ENCODE results near the gene TRMT61A. TPM values are rescaled to one million over a fixed set of nuclear protein-coding genes. Genes with fewer than 3 reads are reported as not detected.

Gene TRMT61A
- total RNA-seq, 1 donor = 7.2 TPM

DNA sequence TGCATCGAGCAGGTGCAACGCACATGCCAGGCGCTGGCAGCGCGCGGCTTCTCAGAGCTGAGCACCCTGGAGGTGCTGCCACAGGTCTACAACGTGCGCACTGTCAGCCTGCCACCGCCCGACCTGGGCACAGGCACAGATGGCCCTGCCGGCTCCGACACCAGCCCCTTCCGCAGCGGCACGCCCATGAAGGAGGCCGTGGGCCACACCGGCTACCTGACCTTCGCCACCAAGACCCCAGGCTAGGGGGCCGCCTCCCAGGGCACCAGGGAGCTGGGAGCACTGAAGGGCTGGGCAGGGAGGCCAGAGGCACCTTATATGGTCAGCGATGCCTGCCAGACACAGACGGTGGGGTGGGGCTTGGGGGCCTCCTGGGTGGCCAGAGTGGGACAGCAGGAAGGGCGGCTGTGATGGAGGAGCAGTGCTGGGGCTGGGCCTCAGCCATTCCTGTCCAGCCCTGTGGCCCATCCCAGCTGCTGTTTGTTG lies 5.6 kb downstream of the TRMT61A start:
- peaks cover 7% of the 10 kb centered on the region for H3K4me1 ChIP-seq (ENCODE audit: insufficient read depth, low read length)
- H3K4me3 ChIP-seq (ENCODE audit: low read length) = no peak overlapping the region
- no peaks in the 10 kb centered on the region for H3K27me3 ChIP-seq (ENCODE audit: insufficient read depth, low read length)
- H3K9me3 ChIP-seq (ENCODE audit: low read depth, low read length) = no peaks in the 10 kb centered on the region

DNA sequence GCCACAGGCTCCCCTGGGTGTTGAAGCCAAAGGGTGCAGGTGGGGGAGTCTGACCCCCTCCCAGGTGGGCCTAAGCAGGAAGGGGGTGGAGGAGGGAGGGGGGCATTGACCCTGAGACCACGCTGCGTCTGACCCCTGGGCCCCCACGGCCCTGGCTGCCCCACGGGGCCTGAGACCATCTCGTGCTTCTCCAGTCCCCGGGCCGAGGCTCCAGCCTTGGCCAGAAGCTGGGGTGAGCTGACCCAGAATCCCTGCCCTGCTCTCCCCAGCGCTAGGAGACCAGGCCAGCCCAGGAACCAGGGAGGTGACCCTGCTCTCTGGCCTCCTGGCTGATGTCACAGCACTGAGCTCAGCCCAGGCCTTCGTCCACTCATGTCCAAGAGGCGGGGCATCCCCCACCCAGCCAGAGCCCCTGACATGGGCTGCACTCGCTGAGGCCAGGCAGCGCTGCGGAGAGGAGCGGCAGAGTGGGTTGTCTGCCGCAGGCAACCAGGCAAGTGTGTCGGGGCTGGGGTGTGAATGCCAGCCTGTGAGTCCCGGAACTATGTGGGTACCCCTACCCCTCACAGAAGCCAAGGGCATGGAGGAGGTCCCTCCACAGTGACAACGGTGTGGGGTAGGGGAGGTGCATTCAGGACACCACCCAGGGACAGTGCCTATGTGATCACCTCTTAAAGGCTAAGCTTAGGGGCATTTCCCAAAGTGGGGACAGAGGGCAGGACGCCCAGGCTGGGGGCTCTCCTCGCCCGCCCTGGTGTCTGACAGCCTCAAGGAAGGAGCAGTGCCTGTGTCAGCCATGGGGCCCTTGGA lies 6.3 kb downstream of the TRMT61A start:
- H3K27me3 ChIP-seq (ENCODE audit: insufficient read depth, low read length) = no peaks in the 10 kb centered on the region
- H3K4me1 ChIP-seq (ENCODE audit: insufficient read depth, low read length) = peaks cover under 1% of the 10 kb centered on the region
- H3K4me3 ChIP-seq (ENCODE audit: low read length) = no peak overlapping the region
- no peaks in the 10 kb centered on the region for H3K9me3 ChIP-seq (ENCODE audit: low read depth, low read length)

DNA sequence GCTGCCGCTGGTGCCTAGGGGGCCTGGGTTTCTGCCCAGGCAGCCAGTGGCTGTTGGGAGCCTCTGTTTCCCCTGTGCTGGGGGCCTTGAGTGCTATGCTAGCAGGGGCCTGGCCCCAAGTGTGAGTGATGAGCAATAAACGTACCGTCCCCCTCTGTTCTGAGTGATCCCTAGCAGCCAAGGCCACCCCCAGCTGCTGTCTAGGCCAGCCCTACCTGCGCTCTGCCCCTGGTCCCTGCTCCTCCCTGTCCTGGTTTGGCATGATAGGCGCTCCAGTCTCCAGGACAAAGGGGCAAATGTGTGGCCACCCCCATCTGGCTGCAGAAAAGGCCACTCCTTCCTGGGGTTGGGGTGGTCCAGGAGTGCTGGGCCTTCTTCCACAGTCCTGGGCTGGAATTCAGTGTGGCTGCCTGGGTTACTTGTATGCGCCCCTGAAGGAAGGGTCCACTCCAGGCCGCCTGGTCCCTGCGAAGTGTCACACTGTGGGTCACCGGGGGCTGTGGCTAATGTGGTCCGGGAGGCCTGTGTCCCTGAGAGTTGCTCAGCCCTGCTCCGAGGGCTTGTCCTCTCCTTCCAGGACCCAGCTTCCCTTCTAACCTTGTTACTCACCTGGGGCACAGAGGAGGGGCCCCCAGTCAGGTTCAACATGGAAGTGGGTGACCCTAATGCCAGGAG lies 7.0 kb downstream of the TRMT61A start:
- no peaks in the 10 kb centered on the region for H3K4me1 ChIP-seq (ENCODE audit: insufficient read depth, low read length)
- H3K4me3 ChIP-seq (ENCODE audit: low read length) = no peak overlapping the region
- H3K27me3 ChIP-seq (ENCODE audit: insufficient read depth, low read length) = no peaks in the 10 kb centered on the region
- H3K9me3 ChIP-seq (ENCODE audit: low read depth, low read length) = no peaks in the 10 kb centered on the region

DNA sequence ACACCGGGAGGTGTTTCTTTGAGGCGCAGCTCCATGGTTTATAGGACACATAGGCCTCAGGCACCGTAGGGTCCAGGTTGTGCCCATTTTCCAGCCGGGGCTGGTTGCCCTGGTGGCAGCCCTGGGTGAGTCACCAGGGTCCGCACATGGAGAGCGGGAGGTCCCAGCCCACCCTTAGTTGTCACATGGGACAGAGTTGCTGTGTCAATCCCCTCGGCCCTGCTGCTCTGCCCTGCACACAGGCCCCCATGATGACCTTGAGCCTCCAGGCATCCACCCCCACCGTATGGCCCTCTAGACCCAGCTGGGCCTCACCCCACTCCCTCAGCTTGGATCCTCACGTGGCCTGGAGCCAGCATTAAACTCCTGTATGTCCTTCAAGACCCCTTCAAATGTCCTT lies 7.7 kb downstream of the TRMT61A start:
- no peaks in the 10 kb centered on the region for H3K9me3 ChIP-seq (ENCODE audit: low read depth, low read length)
- H3K4me1 ChIP-seq (ENCODE audit: insufficient read depth, low read length) = no peaks in the 10 kb centered on the region
- H3K4me3 ChIP-seq (ENCODE audit: low read length) = no peak overlapping the region
- no peaks in the 10 kb centered on the region for H3K27me3 ChIP-seq (ENCODE audit: insufficient read depth, low read length)

DNA sequence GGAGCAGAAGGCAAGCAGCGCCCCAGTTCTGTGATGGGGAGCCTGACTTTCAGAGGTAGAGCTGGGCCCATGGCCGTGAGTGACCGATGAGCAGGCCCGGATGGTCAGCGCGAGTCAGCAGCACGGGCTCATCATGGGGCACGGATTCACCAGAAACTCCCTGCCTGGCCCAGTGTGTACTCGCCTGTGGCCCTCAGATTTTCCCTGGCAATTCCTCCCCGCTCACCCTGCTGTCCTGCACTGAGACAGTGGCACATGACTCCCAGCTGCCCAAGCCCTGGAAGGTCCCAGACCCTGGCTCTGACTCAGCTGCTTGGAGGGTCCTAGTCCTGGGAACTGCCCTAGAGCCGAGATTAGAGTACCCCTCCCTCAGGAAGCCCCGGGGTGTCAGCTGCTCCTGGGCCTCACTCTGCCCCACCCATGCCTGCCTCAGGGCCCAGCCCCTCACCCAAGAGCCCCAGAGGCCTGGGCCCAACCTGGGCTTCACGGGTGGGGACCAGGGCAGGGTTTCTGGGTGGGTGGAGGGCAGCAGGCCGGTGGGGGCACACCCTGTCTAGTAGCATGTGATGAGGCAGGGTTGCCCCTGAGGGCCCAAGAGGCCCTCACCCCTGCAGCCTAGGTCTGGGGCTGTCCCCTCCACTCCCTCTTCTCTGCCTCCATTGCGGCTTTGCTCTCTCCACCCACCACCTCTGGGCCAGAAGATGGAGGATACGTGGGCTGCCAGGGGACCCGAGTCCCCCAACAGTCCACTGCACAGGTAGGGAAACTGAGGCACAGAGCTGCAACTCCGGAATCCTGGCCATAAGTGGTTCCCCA lies 8.4 kb downstream of the TRMT61A start:
- H3K4me3 ChIP-seq (ENCODE audit: low read length) = no peak overlapping the region
- H3K4me1 ChIP-seq (ENCODE audit: insufficient read depth, low read length) = no peaks in the 10 kb centered on the region
- no peaks in the 10 kb centered on the region for H3K27me3 ChIP-seq (ENCODE audit: insufficient read depth, low read length)
- no peaks in the 10 kb centered on the region for H3K9me3 ChIP-seq (ENCODE audit: low read depth, low read length)

DNA sequence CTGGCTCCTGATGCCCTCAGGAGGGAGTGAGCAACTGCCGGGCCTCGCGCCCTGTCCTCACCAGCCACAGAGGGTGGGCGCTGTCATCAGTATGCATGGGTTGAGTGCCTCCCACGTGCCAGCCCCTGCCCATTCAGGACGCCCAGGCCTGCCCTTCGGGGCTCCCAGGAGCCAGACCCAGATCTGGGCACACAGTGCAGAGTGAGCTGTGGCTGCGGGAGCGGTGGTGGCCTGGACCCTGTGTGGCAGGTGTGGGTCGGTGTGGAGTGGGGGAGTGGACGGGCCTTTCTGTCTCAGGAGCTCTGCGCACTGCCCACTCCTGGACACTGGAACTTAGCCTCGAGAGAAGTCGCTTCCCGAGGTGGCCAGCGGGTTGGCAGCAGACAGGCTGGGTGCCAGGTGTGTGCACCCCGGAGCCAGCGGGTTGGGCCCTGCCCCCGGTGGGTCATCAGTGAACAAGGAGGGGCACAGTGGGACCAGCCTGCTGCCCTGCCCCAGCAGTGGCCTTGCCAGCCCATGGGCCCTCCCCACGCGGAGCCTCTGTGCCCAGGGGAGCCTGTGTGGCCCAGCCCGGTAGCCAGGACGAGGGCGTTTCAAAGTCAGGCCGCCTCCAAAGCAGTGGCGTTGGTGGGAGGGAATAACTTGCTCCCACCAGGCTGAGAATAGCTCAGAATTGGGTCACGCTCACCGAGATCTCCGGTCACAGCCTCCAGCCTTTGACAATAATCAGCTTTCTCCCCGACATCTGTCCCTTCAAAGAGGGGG lies 9.5 kb downstream of the TRMT61A start:
- Histone ChIP-seq H3K27me3 (ENCODE audit: insufficient read depth, low read length) (no peaks in the 10 kb centered on the region), H3K9me3 (ENCODE audit: low read depth, low read length) (no peaks in the 10 kb centered on the region), H3K4me1 (ENCODE audit: insufficient read depth, low read length) (no peaks in the 10 kb centered on the region)

DNA sequence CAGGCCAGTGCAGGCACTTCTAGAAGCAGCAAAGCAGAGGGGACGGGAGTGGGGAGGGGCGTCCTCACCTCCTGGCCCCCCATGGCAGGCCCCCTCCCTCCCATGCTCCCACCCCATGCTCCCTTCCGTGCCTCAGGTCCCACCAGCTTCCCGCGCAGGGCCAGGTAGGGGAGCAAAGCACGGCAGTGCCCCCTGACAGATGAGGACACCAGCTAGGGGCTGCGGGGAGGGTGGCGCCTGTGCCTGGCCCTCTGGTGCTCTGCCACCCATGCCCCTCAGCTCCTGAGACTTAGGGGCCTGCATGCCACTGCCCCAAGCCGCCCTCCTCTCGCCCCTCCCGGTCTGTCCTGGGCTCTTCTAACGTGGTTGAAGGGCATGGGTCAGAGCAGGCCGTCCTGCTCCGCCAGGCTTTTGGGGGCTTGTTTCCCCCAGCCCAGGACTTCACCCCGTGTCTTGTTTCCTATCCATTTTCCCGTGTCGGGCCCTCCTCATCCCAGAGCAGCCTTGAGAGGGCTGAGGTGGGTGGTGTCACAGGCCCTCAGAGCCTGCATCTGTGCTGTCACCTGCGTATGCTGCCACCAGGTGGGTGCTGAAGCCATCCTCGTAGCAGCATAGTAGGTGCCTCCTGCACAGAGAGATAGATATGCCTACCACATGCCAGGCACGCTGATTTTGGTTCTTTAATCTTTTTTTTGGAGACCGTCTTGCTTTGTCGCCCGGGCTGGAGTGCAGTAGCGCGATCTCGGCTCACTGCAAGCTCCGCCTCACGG lies 10.2 kb downstream of the TRMT61A start:
- H3K4me3 ChIP-seq (ENCODE audit: low read length) = no peak overlapping the region
- no peaks in the 10 kb centered on the region for H3K9me3 ChIP-seq (ENCODE audit: low read depth, low read length)
- H3K4me1 ChIP-seq (ENCODE audit: insufficient read depth, low read length) = no peaks in the 10 kb centered on the region
- no peaks in the 10 kb centered on the region for H3K27me3 ChIP-seq (ENCODE audit: insufficient read depth, low read length)

More for the DNA sequence above, 9.5 kb downstream of the TRMT61A start:
- no peak overlapping the region for H3K4me3 ChIP-seq (ENCODE audit: low read length)

DNA sequence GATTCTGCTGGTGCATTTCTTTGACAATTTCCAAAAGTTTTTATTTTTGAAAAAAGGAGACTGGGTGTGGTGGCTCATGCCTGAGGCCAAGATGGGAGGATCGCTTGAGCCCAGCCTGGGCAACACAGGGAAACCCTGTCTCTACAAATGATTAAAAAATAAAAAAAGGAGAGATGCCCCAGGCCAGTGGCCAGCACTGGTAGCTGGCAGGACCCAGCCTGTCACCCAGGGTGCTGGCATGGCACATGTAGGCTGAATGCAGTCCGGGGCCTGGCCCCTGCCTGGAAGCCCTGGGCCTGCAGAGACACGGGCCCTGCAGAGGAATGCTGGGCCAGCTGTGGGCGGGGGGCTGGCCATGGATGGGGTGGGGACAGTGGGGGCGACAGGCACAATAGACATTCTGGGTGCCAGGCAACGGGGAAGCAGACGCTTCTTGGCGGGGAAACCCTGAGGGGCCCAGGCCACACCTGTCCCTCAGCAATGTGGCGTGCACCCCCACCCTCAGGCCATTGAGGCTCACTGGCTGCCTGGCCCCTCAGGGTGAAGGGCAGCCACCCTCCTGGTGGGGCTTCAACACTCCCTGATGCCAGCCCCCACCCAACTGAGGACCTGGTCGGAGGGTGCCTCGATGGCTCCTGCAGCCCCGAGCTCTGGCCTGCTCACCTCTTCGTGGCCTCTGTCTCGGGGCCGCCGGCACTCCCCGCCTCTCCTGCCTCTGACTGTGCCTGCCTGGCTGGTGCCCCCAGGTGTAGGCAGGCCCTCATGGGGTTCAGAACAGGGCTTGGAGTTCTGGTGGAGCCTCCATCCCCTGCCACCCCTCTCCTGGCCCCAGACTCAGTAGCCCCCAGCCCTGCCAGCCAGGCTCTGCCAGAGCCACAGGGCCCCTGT lies 12.1 kb downstream of the TRMT61A start:
- H3K9me3 ChIP-seq (ENCODE audit: low read depth, low read length) = no peaks in the 10 kb centered on the region
- H3K4me3 ChIP-seq (ENCODE audit: low read length) = no peak overlapping the region
- H3K4me1 ChIP-seq (ENCODE audit: insufficient read depth, low read length) = no peaks in the 10 kb centered on the region
- no peaks in the 10 kb centered on the region for H3K27me3 ChIP-seq (ENCODE audit: insufficient read depth, low read length)

DNA sequence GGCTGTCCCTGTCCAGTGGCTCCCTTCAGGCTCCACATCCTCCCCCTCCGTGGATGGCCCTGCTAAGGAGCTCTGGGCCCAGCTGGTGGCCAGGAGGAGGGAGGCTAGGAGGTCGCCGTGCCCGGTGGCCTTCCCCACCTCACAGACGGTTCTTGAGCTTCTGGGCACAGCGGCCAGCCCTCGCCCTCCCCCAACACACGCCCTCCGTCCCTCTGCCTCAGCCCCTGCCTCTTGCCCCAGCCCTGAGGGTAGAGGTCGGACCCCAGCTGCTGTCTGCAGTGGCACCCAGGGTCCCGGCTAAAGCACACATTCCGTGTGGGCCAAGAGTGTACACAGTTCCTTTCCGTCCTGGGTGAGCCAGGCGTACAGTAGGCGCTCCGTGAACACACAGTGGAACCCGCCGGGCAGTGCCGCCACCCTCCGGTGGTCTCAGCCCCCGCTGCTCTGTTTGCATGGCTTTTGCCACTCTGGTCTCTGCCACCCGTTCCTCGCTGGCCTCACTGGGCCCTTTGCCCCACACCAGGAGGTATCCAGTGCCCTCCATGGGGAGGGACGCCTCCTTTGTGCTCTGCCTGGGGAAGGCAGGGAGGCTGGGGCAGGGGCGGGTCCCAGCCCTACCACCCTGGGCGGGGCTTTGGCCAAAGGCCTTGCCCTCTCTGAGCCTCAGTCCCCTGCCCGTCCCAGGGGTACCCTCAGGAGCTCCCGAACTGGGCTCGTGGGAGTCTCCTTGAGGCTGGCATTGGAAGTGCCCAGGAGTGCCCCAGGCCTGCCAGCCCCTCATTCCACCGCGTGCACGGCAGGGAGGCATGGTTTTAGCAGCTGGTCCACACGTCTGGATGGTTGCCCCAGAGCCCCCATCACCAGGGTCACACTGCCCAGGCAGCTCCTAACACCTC lies 13.0 kb downstream of the TRMT61A start:
- Histone ChIP-seq H3K4me1 (ENCODE audit: insufficient read depth, low read length) (no peaks in the 10 kb centered on the region), H3K4me3 (ENCODE audit: low read length) (no peak overlapping the region), H3K27me3 (ENCODE audit: insufficient read depth, low read length) (no peaks in the 10 kb centered on the region), H3K9me3 (ENCODE audit: low read depth, low read length) (no peaks in the 10 kb centered on the region)

DNA sequence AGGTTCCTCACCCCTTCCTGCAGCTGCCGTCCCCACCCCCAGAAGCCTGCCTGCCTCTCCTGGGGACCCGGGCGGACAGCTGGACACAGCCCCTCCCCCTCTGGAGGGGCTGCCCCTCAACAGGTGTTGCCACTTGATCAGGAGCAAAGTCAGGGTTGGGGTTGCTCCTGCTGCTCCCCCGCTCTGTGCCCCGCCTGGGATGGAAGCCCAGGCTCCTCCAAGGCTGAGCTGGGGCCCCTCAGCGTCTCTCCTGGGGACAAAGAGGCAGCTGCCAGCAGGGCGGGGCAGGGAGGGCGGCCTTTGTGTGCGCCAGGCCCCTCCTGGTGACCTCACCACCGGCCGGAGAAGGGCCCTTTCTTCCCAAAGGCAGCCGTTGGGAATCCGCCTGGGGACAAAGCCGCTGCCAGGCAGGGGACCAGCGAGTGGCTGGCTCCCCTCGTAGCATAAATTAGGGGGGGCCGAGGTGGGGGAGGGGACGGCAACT lies 13.7 kb downstream of the TRMT61A start:
- no peaks in the 10 kb centered on the region for H3K4me1 ChIP-seq (ENCODE audit: insufficient read depth, low read length)
- H3K27me3 ChIP-seq (ENCODE audit: insufficient read depth, low read length) = no peaks in the 10 kb centered on the region
- no peak overlapping the region for H3K4me3 ChIP-seq (ENCODE audit: low read length)
- H3K9me3 ChIP-seq (ENCODE audit: low read depth, low read length) = no peaks in the 10 kb centered on the region

DNA sequence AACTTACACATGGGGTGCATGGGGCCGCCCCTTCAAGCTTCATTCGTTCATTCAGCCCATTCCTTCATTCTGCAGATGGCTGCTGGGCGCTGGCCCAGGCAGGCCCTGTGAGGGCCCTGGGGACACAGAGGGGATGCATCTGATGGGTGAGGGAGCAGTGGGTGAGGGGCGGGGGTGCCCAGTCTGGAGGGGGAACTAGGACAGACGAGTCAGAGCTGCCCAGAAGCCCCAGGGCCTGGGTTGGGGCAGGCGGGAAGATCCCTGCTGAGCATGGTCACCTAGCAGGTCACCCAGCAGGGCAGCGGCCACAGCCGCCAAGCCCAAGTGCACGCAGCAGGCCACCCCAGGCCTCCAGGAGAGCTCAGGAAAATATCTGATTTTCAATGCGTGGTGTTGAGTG lies 14.1 kb downstream of the TRMT61A start:
- H3K9me3 ChIP-seq (ENCODE audit: low read depth, low read length) = no peaks in the 10 kb centered on the region
- H3K4me1 ChIP-seq (ENCODE audit: insufficient read depth, low read length) = no peaks in the 10 kb centered on the region
- no peaks in the 10 kb centered on the region for H3K27me3 ChIP-seq (ENCODE audit: insufficient read depth, low read length)
- no peak overlapping the region for H3K4me3 ChIP-seq (ENCODE audit: low read length)

DNA sequence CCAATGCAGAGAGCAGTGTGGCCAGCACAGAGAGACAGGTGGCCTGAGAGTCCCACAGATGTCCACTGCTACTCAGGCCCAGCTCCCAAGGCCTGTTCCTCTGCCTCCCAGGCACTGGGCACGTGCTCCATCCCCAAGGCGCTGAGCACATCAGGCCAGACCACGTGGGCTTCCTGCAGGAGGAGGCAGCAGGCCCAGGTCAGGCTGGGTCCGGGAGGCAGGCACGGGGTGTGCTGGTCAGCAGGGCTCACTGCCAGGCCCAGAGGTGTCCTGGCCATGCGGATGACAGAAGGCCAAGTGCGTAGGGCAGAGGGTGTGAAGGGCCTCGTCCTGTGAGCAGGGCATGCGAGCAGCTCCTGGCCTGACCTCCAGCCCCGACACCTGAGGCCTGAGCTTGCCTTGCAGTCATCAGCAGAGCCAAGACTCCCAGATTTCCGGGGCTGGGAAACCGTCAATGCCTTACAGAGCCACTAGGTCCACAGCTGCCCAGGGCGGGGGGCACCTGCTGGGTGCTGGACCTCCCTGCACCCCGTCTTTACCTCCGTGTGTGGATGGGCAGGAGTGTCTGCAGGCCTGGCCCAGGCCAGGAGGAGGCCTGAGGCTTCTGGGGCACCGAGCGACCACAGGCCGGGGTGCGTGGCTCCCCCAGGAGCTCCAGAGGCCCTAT lies 14.9 kb downstream of the TRMT61A start:
- Histone ChIP-seq H3K4me3 (ENCODE audit: low read length) (no peak overlapping the region), H3K4me1 (ENCODE audit: insufficient read depth, low read length) (no peaks in the 10 kb centered on the region), H3K9me3 (ENCODE audit: low read depth, low read length) (no peaks in the 10 kb centered on the region), H3K27me3 (ENCODE audit: insufficient read depth, low read length) (no peaks in the 10 kb centered on the region)
